ENCODE data around the gene OR2D3.

GRCh38 chr11:6962141-6962540 lies 41.3 kb downstream of the OR2D3 start:
- TF ChIP-seq, protein P1, sequence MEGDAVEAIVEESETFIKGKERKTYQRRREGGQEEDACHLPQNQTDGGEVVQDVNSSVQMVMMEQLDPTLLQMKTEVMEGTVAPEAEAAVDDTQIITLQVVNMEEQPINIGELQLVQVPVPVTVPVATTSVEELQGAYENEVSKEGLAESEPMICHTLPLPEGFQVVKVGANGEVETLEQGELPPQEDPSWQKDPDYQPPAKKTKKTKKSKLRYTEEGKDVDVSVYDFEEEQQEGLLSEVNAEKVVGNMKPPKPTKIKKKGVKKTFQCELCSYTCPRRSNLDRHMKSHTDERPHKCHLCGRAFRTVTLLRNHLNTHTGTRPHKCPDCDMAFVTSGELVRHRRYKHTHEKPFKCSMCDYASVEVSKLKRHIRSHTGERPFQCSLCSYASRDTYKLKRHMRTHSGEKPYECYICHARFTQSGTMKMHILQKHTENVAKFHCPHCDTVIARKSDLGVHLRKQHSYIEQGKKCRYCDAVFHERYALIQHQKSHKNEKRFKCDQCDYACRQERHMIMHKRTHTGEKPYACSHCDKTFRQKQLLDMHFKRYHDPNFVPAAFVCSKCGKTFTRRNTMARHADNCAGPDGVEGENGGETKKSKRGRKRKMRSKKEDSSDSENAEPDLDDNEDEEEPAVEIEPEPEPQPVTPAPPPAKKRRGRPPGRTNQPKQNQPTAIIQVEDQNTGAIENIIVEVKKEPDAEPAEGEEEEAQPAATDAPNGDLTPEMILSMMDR (IDR thresholded peaks at IDR 0.05) = no peak
- TF ChIP-seq POLR2A (IDR thresholded peaks at IDR 0.05) = no peak

All from adrenal gland (tissue), 5 donors.